NCI-H2081 (cell line): ENCODE data around the gene CYFIP1.

Experiments
- DNase-seq, 2 experiments: peaks; one replicate each; lab custom pipeline; 2025; lab: John Stamatoyannopoulos, UW

CYFIP1 gene

DNA sequence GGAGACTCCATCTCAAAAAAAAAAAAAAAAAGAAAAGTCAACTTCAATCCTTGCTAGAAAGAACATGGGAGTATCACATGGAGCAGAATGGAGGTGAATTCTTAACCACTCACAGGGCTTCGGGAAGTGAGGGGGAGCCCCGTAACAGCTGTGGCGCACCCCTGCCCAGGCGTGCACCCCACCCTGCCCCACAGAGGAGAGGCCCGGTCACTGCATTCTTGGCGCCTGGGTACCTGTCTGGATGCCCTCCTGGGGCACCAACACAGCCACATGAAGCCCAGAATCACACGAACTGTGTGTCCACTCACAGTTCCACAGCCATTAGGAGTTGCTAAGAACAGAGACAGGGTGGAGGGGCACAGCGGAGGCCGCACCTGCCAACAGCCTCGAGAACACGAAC lies 89.9 kb downstream of the CYFIP1 start:
- DNase-seq: no peak

DNA sequence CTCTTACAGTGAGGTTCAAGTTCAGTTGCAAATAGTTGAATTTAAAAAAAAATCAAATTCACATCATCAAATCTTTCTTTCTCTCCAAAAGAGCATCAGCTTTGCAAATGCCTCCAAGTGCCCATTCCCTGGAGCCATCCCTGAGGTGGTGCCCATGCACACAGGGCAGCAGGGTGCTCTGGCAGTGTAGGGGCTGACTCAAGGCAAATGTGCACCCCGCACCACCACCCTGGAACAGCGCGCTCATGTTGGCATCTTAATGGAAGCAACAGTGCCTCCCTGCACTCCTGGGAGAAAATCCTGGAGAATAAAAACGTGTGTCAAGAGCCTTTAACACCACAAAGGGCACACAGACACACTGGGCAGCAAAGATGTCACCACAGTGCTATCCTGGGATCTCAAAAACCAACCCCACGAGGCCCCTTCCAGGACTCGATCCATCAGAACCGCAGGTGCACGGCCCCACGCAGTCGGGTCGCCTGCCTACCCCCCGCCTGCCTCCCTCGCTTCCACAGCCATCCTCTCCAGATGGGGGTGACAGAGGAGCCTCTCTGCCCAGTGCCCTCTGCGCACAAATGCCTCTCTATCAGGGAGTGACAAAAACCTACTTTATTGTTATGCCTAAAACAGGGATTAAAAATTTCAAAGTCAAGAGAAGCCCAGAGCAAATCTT lies 90.9 kb downstream of the CYFIP1 start:
- DNase-seq: no peak

DNA sequence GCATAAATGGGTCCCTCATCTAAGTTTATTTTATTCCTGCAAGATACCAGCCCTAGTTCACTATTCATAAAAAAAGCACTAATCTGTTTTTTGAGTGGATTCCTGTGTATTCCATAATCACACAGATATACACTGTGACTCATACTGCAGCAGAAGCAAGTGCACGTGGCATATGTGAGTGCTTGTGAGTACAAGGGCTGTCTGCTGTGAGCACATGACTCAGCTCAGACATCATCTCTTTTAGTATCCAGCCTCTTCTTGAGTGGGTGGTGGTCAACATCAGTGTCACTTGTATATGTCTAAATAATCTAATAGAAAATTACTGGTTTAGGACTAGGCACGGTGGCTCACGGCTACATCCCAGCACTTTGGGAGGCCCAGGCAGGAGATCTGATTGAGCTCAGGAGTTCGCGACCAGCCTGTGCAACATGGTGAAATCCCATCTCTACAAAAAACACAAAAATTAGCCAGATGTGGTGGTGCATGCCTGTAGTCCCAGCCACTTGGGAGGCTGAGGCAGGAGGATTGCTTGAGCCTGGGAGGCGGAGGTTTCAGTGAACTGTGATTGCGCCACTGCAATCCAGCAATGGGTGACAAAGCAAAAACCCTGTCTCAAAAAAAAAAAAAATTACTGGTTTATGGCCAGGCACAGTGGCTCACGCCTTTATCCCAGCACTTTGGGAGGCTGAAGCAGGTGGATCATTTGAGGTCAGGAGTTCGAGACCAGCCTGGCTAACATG lies 91.9 kb downstream of the CYFIP1 start:
- DNase-seq: peak in 1 of 2 experiments; percentile 20

DNA sequence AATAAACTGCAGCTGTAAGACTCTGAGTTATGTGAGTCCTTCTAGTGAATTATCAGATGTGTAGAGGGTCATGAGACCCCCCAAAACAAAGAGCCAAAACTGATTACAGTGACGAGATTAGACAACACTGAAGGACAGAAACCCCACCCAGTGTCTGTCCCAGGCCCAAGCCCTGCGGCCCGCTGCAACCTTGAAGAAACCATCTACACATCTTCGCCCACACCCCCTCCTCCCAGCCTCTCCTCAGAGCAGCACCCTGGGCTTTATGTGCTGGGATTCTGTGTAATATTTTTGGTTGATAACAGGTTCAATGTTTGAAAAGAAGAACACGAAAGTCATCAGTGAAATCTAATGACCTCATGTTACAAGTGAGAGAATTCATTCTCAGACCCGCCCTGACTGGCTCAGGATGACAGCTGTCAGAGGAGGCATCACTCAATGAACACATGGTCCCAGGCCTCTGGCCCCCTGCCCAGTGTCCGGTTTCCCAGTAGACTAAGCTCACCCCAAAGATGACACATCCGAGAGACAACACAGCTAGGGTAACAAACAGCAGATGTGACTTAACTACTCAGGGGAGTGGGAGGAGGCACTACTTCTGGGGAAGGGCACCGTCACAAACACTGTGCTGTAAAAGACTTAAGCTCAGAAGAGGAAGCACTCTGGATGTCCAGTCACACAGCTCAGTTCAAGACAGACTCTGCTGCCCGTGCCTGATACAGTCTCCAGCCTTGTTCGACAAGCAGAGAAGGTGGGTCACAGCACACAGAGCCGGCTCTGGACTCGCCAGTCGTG lies 92.8 kb downstream of the CYFIP1 start:
- DNase-seq: no peak

DNA sequence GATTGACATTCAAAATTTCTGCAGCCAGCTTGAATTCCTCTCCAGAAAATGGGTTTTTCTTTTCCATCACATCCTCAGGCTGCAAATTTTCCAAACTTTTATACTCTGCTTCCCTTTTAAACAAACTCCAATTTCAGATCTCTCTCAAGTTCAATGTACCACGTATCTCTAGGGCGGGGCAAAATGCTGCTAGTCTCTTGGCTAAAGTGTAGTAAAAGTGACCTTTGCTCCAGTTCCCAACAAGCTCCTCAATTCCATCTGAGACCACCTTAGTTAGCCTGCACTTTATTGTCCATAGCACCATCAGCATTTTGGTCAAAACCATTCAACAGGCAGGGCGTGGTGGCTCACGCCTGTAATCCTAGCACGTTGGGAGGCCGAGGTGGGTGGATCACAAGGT lies 95.0 kb downstream of the CYFIP1 start:
- no peak for DNase-seq

DNA sequence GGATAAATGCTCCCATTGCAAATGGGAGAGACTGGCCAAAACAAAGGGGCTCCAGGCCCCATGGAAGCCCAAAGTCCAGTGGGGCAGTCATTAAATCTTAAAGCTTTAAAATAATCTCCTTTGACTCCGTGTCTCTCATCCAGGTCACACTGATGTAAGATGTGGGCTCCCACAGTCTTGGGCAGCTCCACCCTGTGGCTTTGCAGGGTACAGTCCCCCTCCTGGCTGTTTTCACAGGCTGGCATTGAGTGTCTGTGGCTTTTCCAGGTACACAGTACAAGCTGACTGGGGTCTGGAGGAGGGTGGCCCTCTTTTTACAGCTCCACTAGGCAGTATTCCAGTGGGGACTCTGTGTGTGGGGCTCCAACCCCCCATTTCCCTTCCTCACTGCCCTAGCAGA lies 95.8 kb downstream of the CYFIP1 start:
- DNase-seq: no peak

DNA sequence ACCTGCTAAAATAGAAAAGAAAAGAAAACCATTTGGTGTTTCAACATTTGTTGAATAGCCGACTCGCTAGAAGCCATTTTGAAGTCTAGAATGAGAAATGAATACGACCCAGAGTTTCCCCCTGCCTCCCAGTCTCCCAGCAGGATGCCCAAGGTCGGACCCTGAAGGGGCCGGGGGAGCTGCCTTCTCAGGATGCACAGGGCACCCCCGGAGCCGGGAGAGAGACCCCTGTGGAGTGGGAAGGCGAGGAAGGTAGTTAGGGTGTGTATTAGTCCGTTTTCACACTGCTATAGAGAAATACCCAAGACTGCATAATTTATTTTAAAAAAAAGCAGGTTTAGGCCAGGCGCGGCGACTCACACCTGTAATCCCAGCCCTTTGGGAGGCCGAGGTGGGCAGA lies 97.0 kb downstream of the CYFIP1 start:
- DNase-seq: no peak

DNA sequence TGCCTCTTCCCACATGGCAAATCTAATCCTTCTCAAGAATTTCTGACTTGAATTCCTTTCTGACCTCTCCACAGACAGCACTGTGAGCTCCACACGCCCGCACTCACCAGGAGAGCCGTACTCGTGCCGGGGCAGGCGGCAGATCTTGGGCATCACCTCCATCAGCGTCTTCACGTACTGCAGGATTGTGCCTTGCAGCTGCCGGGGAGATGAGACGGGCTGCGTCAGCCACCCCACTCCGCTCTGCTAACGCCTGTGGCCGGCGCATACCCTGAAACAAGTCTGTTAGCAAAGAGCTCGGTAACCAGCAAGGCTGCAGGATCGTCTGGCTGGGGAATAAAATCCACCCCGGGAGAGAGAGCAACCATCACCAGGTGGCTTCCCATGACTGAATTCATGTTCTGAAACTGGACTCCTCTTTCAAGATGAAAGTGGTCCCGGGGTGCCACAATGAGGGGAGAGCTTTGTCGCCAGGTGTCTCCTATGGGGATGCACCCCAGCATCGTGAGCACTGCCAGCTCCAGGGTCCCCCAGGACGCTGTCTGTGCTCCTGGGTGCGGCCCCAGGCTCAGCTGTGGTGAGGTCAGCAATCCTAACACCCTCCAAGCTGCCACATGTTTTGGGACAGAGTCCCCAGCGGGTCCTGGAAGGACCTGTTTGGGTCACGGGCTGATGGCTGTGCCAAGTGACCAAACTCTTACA lies 98.3 kb downstream of the CYFIP1 start:
- no peak for DNase-seq

DNA sequence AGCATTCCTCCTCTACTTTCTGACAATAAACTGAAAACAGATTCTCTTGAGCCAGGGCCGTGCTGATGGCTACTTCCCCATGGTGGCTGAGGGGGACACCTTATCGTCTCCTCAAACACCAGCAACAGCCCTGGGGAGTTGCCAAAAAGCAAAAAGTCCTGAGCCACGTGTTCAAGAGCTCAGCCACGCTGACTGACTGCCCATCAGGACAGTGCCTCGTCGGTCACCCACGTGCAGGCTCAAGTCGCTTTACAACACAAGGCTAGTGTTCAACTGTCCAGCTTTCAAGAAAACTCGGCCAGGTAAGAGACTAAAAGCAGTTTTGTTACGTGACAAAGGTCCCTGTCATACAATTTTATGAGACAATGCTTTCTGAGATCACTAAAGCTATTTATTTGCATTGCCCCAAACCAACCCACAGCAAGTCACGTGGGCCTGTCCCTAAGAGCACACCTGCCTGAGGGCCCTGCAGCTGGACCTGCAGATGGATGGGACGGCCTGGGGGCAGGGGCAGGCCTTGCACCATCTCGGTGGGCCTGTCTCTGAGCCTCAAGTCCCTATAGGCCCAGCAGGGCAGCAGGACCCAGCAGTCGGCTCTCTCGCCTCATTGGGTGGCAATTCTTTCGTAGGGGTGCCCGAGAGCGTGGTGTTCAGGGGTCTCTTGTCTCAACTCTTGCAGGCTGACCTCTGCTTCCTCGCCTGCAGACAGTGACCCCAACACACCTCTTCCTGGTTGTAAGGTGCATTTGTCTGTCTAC lies 99.0 kb downstream of the CYFIP1 start:
- DNase-seq: no peak

DNA sequence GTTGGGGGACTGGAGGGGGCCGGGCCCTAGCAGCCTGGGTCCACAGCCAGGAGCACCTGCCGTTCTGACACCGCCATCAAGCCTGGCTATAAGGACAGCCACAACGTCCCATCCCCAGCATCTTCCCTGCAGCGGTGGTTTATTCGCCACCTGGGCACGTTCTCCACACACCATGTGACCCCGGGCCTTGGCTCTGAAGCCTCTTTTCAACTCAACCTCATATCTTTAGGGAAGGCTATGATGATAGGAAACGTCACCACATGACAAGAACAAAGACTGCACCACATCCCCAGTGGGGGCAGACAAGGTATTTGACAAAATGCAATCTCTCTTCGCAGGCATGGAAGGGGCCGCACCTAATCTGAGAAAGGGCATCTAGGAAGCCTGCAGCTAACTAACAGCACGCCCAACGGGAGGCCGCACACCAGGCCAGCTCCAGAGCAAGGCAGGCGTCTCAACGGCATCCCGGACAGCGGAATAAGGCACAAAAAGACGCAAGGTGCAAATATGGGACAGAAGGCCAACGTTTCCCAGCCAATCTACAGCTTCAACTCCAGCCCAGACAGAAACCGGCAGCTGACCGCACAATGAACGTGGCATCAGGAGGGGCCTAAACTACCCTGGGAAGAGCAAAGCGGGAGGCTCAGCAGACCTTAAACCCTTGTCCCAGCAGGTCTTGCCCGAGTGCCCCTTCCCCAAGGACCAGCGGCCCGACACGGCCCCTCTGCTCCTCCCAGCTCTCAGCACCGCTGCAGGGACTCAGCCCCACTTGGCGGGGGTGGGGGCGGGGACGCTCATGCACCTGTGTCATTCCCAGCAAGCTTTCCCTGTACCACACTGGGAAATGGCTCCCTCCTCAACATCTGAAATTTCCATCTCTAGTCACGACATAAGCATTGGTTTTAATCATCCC lies 99.8 kb downstream of the CYFIP1 start:
- no peak for DNase-seq

DNA sequence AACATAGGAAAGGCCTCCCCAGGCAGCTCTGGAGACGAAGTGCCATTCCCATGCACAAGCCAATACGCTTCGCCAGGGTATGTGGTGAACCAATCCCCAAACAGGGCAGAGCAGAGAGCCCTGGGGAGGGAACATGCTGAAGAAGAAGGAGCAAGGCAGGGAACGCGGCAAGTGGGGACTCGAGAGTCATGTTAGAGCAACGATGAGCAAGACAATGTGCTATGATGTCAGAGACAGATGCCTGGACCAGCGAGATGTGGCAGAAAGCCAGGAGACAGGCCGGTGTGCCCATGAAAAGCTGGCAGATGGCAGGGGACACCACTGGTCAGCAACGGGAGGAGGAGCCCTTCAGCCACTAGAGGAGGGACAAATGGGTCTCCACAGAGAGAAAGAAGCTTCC lies 102.1 kb downstream of the CYFIP1 start:
- no peak for DNase-seq

DNA sequence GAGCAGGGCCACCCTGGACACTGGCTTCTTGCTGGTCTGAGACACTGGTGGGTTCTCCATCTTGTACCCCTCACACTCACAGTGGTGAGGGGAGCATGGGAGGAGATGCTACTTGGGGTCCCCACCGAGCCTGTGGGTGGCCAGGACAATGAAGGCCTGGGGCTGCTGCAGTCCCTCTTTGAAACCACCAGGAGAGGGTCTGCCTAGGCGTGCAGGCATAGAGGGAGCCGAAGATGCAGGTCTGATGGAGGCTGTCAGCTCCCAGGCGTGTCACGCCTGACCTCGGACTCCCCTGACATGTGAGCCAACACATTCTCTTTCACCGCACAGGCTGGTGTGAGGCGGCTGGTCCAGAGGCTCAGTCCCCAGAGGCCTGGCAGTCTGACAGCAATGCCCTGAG lies 102.6 kb downstream of the CYFIP1 start:
- no peak for DNase-seq

DNA sequence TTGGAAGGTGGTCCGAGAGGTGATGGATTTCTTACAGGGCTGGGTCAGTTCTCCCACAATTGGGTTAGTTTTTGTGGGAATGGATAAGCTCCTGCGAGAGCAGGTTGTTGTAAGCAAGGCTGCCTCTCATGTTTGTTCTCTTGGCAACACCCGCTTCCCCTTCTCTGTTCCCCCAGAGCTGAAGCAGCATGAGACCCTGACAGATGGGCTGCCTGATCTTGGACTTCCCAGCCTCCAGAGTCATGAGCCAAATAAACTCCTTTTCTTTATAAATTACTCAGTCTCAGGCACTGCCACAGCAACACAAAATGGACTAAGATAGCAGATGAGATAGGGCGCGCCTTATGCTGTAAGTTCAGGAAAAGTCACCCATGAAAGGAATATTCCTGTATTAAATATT lies 103.1 kb downstream of the CYFIP1 start:
- DNase-seq: no peak

DNA sequence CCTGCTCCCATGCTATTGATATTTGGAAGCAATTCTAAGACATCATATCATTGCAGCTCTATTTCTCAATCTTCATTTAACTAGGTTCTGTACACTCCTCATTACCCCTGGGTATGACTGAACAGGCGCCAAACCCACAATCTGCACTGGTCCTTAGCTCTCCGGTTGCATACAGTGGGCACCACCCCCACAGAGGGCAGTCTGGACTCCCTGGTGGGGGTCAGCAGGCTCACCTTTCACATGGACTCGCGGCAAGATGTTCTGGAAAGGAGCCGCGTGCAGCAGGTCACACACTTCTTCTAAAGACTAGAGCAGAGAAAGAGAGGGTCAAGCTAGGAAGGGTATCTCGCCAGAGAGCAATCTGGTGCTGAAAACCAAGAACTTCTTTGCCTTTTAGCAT lies 105.2 kb downstream of the CYFIP1 start:
- DNase-seq: no peak

DNA sequence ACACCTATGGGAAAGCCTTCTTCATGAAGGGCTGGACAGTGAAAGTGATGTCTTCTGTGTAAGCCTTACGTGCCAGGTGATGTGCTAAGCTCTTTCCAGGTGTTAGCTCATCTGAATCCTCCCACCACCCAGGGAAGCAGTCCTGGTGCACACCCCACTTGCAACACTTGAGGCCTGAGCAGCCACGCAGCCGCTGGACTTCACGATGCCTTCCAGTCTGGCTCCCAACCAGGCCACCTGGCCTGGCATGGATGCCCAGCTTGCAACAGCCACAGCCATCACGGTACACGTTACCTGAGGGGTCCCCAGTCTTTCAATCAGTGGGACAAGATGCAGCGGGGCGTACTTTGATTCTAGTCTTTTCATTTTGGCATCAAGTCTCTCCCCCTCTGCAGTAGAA lies 105.9 kb downstream of the CYFIP1 start:
- DNase-seq: no peak

DNA sequence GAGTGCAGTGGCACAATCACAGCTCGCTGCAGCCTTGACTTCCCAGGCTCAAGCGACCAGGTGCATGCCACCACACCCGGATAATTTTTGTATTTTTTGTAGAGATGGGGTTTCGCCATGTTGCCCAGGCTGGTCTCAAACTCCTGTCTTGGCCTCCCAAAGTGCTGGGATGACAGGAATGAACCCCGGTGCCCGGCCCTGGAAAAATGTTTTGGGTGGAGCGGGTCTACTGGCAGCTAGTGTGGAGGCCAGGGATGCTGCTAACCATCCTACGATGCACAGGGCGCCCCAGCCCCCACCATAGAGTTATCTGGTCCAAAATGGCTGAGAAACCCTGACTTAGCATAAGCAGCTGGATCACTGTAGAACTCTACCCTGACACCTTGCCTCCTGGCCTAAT lies 106.3 kb downstream of the CYFIP1 start:
- no peak for DNase-seq

DNA sequence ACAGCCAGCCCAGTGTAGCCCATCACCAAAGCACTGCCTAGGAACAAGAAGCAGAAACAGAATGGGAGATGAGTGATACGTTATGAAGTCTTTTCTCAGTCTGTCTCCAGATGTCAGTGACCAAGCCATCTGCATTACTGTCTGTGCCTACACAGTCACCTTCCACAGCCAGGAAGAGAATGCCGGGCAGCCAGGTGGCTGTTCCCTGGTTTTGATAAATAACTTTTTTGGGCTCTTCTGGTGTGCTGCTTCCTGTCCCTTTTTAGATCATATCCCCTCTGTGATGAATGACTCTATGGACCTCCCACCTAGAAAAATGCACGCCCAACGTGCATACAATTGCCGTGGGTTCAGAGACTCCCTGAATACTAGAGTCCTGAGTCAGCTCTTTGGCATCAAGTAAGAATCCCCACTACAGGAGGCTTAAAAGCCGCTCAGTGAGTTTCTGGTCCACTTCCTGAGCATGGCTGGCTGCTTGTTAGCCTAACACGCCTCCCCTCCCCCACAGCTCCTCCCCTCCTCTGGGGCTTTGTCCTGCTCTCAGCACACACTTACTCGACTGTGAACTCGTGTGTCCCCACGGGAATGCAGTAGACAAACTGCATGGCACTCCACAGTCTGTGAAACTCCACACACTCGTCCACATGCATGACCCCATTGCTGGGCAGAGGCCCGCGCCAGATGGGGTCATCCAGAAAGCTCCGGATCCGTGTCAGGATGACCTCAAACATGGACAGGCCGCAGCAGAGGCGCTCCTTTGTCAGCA lies 107.0 kb downstream of the CYFIP1 start:
- DNase-seq: no peak

DNA sequence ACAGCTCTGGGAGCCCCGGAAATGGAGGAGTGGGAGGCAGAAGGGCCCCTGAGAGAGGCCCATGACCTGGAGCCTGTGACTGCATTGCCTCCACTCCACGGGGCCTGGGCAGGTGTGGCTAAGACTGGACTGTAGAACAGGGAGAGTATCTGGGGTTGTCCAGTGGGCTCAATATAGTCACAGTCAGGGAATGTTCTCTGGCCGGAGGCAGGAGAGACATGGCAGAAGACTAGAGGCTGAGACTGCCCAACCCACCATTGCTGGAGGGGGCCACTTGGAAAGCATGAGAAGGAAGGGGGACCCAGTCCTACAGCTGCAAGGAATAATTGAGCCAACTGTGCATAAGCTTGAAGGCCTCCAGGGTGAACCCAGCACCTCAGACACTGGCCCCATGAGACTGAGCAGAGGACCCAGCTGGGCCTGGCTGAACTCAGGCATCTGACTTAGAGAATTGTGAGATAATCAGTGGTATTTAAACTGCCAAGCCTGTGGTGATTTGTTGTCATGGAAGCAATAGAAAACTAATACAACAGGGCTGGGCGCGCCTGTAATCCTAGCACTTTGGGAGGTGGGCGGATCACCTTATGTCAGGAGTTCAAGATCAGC lies 108.6 kb downstream of the CYFIP1 start:
- no peak for DNase-seq

DNA sequence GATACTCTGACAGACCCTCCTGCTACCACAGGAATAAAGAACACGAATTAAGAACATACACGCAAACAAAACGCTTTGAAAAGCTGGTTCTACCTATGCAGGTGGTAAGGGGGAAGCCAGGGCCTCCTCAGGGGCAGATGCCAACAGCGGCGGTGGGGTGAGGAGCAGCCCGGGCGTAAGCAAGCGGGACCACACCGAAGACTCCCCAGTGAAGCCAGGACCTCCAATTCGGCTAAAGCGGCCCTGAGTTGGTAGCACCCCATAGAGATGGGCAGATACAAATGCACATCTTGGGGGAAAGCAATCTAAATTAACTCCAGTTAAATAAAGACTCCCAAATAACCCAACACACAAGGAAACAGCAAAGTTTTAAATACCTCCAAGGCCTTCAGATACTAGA lies 109.3 kb downstream of the CYFIP1 start:
- DNase-seq: no peak
